Measurements from ENCODE around the gene FAM180B.

Gene FAM180B

GRCh38 chr11:47569646-47570045 lies 16.8 kb upstream of the FAM180B start:
- no peak for DNase-seq (ENCODE audit: low spot score)

DNA sequence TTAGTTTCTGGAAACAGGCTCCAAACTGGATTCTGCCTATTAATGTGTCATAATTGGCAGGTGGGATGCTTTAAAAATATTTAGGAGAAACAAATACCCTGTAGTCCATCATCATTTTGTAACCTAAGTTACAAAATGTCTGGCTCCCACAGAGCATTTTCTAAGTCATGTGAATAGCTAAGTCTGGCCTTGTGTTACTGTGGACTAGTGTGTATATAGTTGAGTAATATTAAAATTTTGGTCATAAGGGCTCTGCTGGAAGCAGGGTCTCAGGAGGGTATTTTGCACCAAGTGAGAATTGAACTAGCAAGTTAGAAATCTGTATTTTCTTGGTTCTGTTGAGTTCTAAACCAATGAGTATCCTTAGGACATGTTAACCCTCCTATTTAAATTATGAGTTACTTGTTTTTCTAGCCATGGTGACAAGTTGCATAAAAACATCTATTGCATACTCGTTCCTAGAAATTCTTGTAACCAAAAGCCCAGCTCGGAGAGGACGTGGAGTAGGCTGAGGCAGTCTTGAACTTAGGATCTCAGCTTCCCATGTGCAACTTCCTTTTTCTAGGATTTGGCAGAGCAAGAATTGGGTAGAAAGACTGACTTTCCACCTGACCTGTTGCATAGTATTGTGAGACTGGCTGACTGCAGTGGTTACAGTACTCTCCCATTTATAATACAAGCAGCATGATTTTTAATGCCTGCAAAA lies 15.7 kb upstream of the FAM180B start:
- DNase-seq (ENCODE audit: low spot score): no peak

- no peak for DNase-seq (ENCODE audit: low spot score)
These were observed 15.1 kb upstream of the FAM180B start for GRCh38 chr11:47571357-47571729.

- no peak for DNase-seq (ENCODE audit: low spot score)
These were observed 14.6 kb upstream of the FAM180B start for GRCh38 chr11:47571895-47572294.

DNA sequence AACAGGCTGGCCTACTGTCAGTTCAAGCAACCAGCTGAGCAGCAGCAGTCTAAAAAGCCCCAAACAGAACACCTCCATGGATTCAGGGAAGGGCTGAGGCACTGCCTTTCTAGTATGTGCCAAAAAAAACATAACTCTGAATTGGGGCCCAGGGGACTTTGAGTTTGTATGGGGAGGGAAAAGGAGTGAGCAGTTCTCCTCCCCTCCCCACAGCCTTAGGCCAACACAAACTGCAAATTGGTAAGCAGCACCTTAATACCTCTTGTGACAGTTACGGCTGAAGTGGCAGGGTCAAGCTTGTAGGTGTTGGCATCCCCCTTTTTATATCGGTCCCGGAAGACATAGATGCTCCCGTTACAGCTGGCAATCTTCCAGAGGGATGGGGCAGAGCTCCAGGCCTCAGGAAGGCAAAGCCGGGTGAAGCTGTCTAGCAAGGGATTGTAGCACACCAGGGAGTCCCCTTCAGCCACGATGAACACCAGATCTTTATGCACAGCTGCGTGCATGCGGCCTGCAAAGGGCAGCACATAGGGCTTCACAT lies 13.7 kb upstream of the FAM180B start:
- no peak for DNase-seq (ENCODE audit: low spot score)

DNA sequence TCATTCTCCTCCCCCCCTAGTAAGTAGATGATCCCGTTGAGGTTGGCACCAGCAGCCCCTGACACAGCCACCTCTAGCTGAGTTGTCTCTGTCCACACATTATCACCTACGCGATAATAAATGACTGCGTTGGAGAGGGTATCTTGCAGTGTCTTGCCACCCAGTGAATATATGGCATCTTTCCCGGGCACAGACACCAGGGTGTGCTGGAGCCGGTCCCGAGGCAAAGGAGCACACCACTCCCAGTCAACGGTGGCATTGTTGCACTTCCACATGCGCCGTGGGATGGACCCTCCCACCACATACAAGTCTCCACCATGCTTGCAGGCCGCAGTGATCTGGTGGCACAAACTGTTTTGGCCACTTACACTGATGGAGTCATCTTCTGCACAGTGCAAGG lies 13.2 kb upstream of the FAM180B start:
- no peak for DNase-seq (ENCODE audit: low spot score)

GRCh38 chr11:47577460-47578041 lies 8.9 kb upstream of the FAM180B start:
- DNase-seq (ENCODE audit: low spot score): no peak

DNA sequence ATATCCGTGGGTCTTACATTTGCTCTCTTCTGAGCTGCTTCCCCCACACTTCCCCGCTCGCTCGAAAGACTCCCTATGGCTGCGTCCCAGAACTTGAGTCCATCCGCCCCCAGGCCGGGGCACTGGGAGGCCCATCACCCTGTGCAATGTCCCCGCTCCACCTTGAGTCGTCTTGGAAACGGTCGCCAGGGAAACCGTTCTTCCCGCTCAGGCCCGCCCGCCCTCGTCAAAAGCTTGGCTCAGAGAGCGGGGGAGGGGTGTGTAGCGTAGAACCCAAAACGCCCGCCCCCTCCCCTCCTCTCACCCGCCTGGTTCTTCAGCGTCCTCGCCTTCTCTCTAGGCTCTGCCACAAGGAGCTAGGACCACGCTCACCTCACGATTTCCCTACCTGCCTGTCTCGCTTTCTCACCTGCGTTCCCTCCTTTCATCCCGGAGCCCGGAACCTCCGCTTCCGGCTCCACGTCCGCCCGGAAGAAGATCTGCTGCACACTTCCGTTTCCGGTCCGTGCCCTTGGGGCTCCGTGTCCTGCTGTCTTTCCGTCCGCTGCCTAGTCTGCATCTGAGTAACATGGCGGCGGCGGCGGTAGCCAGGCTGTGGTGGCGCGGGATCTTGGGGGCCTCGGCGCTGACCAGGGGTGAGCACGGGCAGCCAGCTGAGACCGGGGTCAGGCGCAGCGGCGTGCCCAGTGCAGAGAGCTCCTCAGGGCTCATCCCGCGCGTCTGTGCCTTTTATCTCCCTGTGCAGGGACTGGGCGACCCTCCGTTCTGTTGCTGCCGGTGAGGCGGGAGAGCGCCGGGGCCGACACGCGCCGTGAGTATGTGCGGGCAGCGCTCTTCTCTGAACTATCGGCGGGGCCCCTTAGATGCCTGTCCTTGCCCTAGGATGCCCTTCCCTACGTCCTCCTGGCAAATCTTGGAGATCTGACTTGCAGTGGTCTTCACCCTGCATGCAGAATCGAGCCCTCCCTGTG lies 7.7 kb upstream of the FAM180B start, which contains the start of the genes KBTBD4 and NDUFS3:
KBTBD4 (minus strand) TSS at position 447 of the 971 bp plus-strand sequence; CDS start at position 428, 19 bp downstream.
NDUFS3 (plus strand) TSS at position 551 of the 971 bp plus-strand sequence; CDS start at position 569, 18 bp downstream.
- peak; percentile 91 for DNase-seq (ENCODE audit: low spot score)

- no peak for DNase-seq (ENCODE audit: low spot score)
These were observed 2.6 kb upstream of the FAM180B start for GRCh38 chr11:47583844-47584243.

- no peak for DNase-seq (ENCODE audit: low spot score)
These were observed 700 bp downstream of the FAM180B start for GRCh38 chr11:47587039-47587716.

DNA sequence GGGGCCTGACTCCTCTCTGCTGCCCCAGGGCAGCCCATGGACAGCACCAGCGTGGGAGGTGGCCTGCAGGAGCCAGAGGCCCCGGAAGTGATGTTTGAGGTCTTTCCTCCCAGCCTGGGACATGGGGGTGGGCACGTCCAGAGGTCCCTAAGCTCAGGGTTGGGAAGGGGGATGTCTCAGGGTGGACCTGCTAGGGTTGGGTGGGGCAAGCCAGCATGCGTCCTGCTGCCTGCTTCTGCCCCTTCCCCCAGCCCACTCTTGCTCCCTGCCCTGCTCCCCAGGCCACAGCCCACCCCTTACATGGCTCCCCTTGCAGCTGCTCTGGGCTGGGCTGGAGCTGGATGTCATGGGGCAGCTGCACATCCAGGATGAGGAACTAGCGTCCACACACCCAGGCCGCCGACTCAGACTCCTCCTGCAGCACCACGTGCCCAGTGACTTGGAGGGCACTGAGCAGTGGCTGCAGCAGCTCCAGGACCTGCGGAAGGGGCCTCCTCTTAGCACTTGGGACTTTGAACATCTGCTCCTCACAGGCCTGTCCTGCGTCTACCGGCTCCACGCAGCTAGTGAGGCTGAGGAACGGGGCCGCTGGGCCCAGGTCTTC lies 1.3 kb downstream of the FAM180B start:
- no peak for DNase-seq (ENCODE audit: low spot score)

DNA sequence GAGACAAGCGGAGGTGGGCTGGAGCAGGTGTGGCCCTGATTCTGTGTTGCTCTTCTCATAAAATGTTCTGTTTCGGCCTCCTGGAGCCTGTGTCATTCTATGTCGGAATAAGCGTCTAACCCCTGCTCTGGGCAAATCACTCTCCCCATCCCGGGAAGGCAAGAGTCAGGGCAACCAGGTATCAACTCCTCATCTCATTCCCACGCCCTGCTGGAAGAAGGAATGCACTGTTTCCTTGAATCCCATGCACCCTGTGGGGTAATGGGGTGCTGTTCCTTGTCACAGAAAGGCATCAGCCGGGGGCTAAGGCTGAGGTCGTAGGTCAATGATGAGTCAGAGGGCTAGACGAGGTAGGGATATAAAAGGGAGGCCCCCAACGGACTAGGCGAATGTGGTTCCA lies 2.6 kb downstream of the FAM180B start:
- no peak for DNase-seq (ENCODE audit: low spot score)

- no peak for DNase-seq (ENCODE audit: low spot score)
These were observed 3.1 kb downstream of the FAM180B start for GRCh38 chr11:47589584-47589976.

- no peak for DNase-seq (ENCODE audit: low spot score)
These were observed 3.7 kb downstream of the FAM180B start for GRCh38 chr11:47589977-47590861.

- DNase-seq (ENCODE audit: low spot score): no peak
These were observed 5.3 kb downstream of the FAM180B start for GRCh38 chr11:47591764-47592163.

GRCh38 chr11:47592251-47592650 lies 5.8 kb downstream of the FAM180B start:
- DNase-seq (ENCODE audit: low spot score): no peak

DNA sequence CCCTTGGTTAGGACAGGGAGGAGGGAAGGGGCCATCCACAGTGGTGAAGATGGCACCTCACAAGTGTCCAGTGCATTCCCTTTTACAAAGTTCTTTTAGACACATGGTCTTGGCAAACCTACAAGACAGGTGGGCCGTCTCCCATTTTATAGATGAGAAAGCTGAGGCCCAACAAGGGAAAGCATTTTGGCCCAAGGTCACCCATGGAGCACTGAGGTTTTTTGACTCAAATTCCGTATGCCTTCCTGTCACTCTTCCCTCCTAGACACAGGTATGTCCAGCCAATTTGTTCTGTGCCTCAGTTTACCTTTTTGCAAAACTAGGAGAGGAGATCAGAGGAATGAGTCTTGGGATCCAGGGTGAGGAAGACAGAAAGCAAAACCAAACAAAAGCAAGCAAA lies 6.5 kb downstream of the FAM180B start:
- DNase-seq (ENCODE audit: low spot score): no peak

- DNase-seq (ENCODE audit: low spot score): no peak
These were observed 7.0 kb downstream of the FAM180B start for GRCh38 chr11:47593492-47593933.

DNA sequence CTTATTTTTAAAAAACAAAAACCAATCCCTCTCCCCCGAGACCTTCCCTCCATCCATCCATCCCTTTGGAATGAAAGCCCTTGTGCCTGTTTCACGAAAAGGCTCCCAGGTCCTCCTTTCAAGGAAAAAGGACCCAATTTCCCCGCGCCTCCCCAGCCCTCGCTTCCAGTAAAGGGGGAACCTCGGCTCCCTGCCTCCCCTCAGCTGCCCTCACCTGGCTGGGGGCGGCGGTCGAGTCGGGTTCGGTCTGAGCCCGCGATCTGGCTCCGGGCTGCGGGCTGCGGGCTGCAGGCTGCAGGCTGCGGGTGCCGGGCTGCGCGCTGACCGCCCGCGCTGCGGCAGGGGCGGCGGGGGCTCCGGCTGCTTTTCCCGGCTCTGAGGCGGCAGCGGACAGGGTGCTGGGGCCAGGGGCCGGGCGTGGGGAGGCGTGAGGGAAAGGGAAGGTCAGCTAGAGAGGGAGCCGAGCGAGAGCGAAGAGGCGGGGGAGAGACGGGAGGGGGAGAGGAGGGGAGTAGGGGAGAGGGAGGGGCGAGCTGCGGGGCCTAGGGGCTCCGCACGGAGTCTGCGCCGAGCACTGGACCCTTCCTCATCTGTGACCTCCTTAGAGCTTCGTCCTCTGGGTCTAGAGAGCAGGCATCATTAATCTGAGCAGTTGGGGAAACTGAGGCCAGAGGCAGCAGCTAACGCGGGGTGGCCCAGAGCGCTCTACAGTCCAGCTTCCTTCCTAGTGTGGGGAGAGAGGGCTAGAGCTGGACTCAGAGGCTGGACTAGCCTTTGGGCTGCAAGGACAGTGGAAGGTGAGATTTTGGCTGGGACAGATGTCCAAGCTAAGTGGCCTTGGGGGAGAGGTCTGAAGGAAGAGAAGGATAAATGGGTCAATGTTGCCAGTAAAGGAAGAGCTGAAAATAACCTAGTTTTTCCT lies 7.7 kb downstream of the FAM180B start, which contains the start of gene C1QTNF4:
C1QTNF4 (minus strand) TSS at position 478 of the 922 bp plus-strand sequence. CDS start 3,601 bp downstream, outside the sequence.
- DNase-seq (ENCODE audit: low spot score): no peak

Measured in CD4-positive, alpha-beta T cell treated with Interleukin-15 for 4 hours (primary cell).